Omental fat pad (tissue), 4 donors: ENCODE measurements around the gene DOCK3. TPM values are rescaled to one million over a fixed set of nuclear protein-coding genes. Genes with fewer than 3 reads are reported as not detected.

ENCODE experiments used
- ATAC-seq: fragments of 150-250 bp; one replicate; pipeline ENCODE4 v1.9.1; 2016; ENCODE audit warnings: mild to moderate bottlenecking, moderate library complexity; ENCODE audit not compliant: low FRiP score
- DNase-seq: peaks from one replicate; pipeline ENCODE4 v3.0.0-alpha.2; 2019; ENCODE audit warnings: low spot score
- total RNA-seq, 4 donors: library from RNA; depleted of rRNA; stranded (reverse); fragments of >200 nt; gene quantifications; one replicate each; pipeline ENCODE4 v1.1.0, GENCODE V29; 2016
- TF ChIP-seq, protein P1 (sequence below), 3 donors: fragments of 450-650 bp; IDR thresholded peaks; one replicate each; pipeline ENCODE4 v1.5.1; 2016 to 2017; ENCODE audit warnings: antibody characterized with exemption in 3 of 3, mild to moderate bottlenecking in 3 of 3, moderate library complexity in 2 of 3

DOCK3 gene
- total RNA-seq, 4 donors from 2014 or later: 0.16 to 2.5 (median 1.4) TPM

DNA sequence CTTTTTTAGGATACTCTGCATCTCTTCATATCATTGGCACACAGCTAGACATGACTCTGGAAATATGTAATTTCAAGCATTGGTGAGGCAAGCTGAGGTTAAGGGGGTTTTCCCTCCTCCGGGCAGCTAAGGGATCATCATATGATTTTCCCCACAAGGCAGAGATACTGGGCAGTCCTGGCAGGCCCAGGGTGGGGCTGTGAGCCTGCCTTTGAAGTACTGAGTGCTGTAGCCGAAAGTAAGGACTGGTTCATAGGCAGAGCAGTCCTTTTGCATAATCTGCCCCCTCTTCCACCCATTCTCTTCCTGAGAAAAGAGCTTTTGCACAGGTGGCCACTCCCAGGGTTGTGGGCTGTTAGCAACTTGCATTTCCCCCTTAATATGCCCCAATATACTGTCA is 541.6 kb downstream of the DOCK3 start:
- DNase-seq (no peak), ATAC-seq (no peak)
- TF ChIP-seq, protein P1, sequence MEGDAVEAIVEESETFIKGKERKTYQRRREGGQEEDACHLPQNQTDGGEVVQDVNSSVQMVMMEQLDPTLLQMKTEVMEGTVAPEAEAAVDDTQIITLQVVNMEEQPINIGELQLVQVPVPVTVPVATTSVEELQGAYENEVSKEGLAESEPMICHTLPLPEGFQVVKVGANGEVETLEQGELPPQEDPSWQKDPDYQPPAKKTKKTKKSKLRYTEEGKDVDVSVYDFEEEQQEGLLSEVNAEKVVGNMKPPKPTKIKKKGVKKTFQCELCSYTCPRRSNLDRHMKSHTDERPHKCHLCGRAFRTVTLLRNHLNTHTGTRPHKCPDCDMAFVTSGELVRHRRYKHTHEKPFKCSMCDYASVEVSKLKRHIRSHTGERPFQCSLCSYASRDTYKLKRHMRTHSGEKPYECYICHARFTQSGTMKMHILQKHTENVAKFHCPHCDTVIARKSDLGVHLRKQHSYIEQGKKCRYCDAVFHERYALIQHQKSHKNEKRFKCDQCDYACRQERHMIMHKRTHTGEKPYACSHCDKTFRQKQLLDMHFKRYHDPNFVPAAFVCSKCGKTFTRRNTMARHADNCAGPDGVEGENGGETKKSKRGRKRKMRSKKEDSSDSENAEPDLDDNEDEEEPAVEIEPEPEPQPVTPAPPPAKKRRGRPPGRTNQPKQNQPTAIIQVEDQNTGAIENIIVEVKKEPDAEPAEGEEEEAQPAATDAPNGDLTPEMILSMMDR (IDR thresholded peaks at IDR 0.05): no peak

- TF ChIP-seq, protein P1 (IDR thresholded peaks at IDR 0.05): no peak
- ATAC-seq (no peak), DNase-seq (no peak)
These were observed 547.2 kb downstream of the DOCK3 start for GRCh38 chr3:51221959-51222358.

- TF ChIP-seq, protein P1 (IDR thresholded peaks at IDR 0.05): no peak
- no peak for ATAC-seq
- no peak for DNase-seq
These were observed 549.6 kb downstream of the DOCK3 start for GRCh38 chr3:51224283-51224682.

DNA sequence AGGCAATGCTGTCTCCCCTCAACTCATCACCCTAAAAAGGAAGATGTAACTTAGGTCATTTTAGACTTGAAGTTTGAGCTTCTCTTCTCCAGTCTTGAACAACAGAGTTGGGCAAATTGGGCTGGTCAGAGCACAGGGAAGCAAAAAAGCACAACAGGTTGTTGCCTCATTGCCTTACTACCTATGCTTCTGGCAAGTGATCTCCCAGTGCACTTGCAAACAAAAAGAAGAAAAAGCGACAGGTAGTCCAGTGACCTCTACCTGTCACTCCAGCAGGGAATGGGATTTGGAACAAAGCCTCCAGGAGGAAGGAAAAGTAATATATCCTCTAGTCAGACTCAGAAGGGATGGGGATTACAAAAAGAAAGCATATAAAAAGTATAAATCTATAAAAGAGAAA is 550.1 kb downstream of the DOCK3 start:
- TF ChIP-seq, protein P1 (IDR thresholded peaks at IDR 0.05): no peak
- no peak for ATAC-seq

DNA sequence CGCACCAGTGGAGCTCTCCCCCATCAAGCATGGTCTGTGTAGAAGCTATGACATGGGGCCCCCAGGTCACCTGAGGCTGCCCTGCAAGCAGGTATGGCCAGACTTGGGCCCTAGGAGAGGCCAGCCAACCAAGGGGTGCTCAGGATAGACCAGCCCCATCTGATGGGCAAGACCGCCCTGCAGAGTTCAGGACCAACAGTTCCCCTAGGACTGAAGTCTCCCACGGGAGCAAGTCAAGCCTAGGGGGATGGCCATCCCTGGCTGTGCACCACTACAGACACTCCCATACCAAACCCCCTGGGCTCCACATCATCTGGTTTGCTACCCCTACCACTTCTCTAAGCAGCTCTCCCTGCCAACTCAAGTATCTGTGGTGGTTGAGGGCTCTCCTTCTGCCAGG is 568.2 kb downstream of the DOCK3 start:
- no peak for ATAC-seq
- TF ChIP-seq, protein P1 (IDR thresholded peaks at IDR 0.05): no peak
- no peak for DNase-seq

More for the DNA sequence above, 550.1 kb downstream of the DOCK3 start:
- DNase-seq: no peak

DNA sequence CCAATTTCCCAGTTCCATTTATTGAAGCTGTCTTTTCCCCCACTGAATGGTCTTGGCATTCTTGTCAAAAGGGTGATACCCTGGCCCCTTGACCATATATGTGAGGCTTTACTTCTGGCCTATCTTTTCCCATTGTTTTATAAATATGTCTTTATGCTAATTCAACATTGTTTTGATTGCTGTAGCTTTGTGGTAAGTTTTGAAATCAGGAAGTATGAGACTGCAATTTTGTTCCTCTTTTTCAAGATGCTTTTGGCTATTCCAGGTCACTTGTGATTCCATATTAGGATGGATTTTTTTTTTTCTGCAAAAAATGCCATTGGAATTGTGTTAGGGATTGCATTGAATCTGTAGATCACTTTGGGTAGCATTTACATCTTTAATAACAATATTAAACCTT is 569.2 kb downstream of the DOCK3 start:
- no peak for ATAC-seq
- TF ChIP-seq, protein P1 (IDR thresholded peaks at IDR 0.05): no peak

DNA sequence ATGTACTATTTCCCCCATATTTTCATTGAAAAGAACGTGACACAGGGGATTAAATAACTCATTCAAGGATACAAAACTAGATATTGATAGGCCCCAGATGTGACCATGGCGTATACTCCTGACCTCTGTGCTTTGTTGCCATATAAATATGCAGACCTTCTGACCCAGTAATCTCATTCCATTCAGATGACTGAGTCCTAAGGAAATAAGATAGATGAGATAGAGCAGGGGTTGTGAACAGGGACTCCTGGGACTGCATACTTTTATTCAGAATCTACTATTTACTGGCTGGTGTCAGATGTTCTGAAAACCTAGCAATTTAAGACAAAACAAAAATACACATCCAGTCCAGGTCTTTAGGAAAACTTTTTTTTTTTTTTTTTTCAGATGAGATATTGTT is 571.1 kb downstream of the DOCK3 start:
- no peak for ATAC-seq
- TF ChIP-seq, protein P1 (IDR thresholded peaks at IDR 0.05): no peak
- no peak for DNase-seq

More for the DNA sequence above, 569.2 kb downstream of the DOCK3 start:
- no peak for DNase-seq
